Panc1 (cell line): ENCODE data around the gene HSPA2. TPM values are rescaled to one million over a fixed set of nuclear protein-coding genes. Genes with fewer than 3 reads are reported as not detected.
A peak's percentile ranks its signal among the peaks of the same experiment; 100 is the strongest.

Experiments
- ATAC-seq: fragments of 200-7000 bp; cut with Tn5 transposase; 2 replicates; pipeline ENCODE4 v1.9.1; 2020; ENCODE audit warnings: mild to moderate bottlenecking, moderate library complexity
- BruUV-seq: library from RNA; stranded (reverse); fragments of 400-500 nt; replicated peaks from 2 replicates; lab custom pipeline; 2021; lab: Mats Ljungman, UMichigan
- CTCF ChIA-PET: fragments of 300-600 bp; sonication (Branson Sonifier 250); formaldehyde crosslinking; loops from one replicate; lab custom pipeline; 2022; ENCODE audit warnings: antibody characterized with exemption; lab: Charles Lee
- POLR2A ChIA-PET: fragments of 300-600 bp; sonication (Branson Sonifier 250); formaldehyde crosslinking; loops from one replicate; lab custom pipeline; 2022; ENCODE audit warnings: antibody characterized with exemption; lab: Charles Lee
- DNase-seq: peaks from one replicate; pipeline ENCODE4 v3.0.0-alpha.2; 2010; ENCODE audit warnings: low read depth, low spot score
- H3K27ac ChIP-seq: 2 replicates; pipeline ENCODE4 v1.5.1; 2011; ENCODE audit warnings: mild to moderate bottlenecking, low read length, inconsistent platforms
- H3K27me3 ChIP-seq: fragments of 200-500 bp; sonication (Bioruptor generic); 2 replicates; pipeline ENCODE4 v1.6.0; 2014; ENCODE audit warnings: low read length, inconsistent platforms; ENCODE audit not compliant: control insufficient read depth, insufficient read depth
- H3K36me3 ChIP-seq: fragments of 200-500 bp; sonication (Bioruptor generic); 2 replicates; pipeline ENCODE4 v1.5.1; 2014; ENCODE audit warnings: inconsistent platforms, mild to moderate bottlenecking, low read length, moderate library complexity; ENCODE audit not compliant: control insufficient read depth, insufficient read depth
- H3K4me1 ChIP-seq: 2 replicates; pipeline ENCODE4 v1.5.1; 2011; ENCODE audit warnings: inconsistent platforms, mild to moderate bottlenecking, low read length, moderate library complexity; ENCODE audit not compliant: control insufficient read depth, insufficient read depth
- H3K4me3 ChIP-seq, 2 experiments: 2 replicates each; pipeline ENCODE4 v1.5.1; 2011 to 2012; ENCODE audit warnings: low read depth in 2 of 2, low read length in 2 of 2, mild to moderate bottlenecking in 2 of 2, inconsistent platforms in 1 of 2, moderate library complexity in 1 of 2
- H3K9me3 ChIP-seq: fragments of 200-500 bp; sonication (Bioruptor generic); 2 replicates; pipeline ENCODE4 v1.5.1; 2014; ENCODE audit warnings: low read depth, mild to moderate bottlenecking, inconsistent platforms, low read length, moderate library complexity; ENCODE audit not compliant: control insufficient read depth, insufficient read depth
- CTCF ChIP-seq: fragments of 450-650 bp; IDR thresholded peaks from 2 replicates; pipeline ENCODE4 v1.5.1; 2017; ENCODE audit warnings: mild to moderate bottlenecking
- POLR2AphosphoS5 ChIP-seq: IDR thresholded peaks from 2 replicates; pipeline ENCODE4 v1.6.1; 2012; ENCODE audit warnings: mild to moderate bottlenecking, low read depth, low read length, moderate library complexity
- REST ChIP-seq, 2 experiments: IDR thresholded peaks; 2 replicates each; pipeline ENCODE4 v1.6.1; 2011 to 2012; ENCODE audit warnings: low read depth in 2 of 2, control low read depth in 1 of 2, low read length in 1 of 2, mild to moderate bottlenecking in 1 of 2, moderate library complexity in 1 of 2; ENCODE audit not compliant: insufficient read depth in 1 of 2
- SIN3A ChIP-seq: IDR thresholded peaks from 2 replicates; pipeline ENCODE4 v1.6.1; 2012; ENCODE audit warnings: low read depth, mild to moderate bottlenecking, low read length, moderate library complexity, borderline replicate concordance; ENCODE audit not compliant: insufficient read depth
- TCF7L2 ChIP-seq: IDR thresholded peaks from 2 replicates; pipeline ENCODE4 v1.6.1; 2011; ENCODE audit warnings: mild to moderate bottlenecking, low read depth, low read length, inconsistent platforms
- in situ Hi-C: cut with HindIII; loops from 2 replicates; pipeline ENCODE4 v1.10.0; 2016; ENCODE audit warnings: low sequenced_read_pairs, low pct_unique_long_range_greater_than_20kb
- intact Hi-C: fragments of 100-400 bp; cut with micrococcal nuclease; formaldehyde crosslinking; loops from one replicate; pipeline ENCODE4 v1.10.0; 2022; ENCODE audit not compliant: unreplicated experiment
- total RNA-seq: library from RNA; stranded (reverse); gene quantifications from one replicate; pipeline ENCODE4 v1.2.1, GENCODE V29; 2021; ENCODE audit not compliant: unreplicated experiment

HSPA2 gene
- total RNA-seq, 1 experiment from 2014 or later: 7.7 TPM

GRCh38 chr14:64520699-64521098 lies 19.8 kb upstream of the HSPA2 start:
- ChIA-PET CTCF (interaction anchor here (0.6 kb wide), 1 partner anchor 36 kb away, joined by 9 read pairs; no protein-coding TSS in a partner anchor), POLR2A (interaction anchor here (0.7 kb wide), 1 partner anchor 90 kb away, joined by 5 read pairs; no protein-coding TSS in a partner anchor)
- no peak for ATAC-seq

GRCh38 chr14:64522591-64523355 lies 17.8 kb upstream of the HSPA2 start:
- H3K36me3 ChIP-seq: peaks cover 10% of the 10 kb centered on the region; the same call in 1 of the 2 replicates
- no peak for DNase-seq
- POLR2A ChIA-PET: no interaction called here

More at GRCh38 chr14:64520699-64521098, 19.8 kb upstream of the HSPA2 start:
- Histone ChIP-seq H3K27ac (no peak overlapping the region), H3K36me3 (peaks cover 10% of the 10 kb centered on the region; the same call in 1 of the 2 replicates), H3K4me1 (no peaks in the 10 kb centered on the region), H3K9me3 (no peaks in the 10 kb centered on the region), H3K4me3 (no peak overlapping the region), H3K27me3 (no peaks in the 10 kb centered on the region)
- BruUV-seq: no TSS peak
- DNase-seq: no peak
- intact Hi-C loops (no loop called here), in situ Hi-C loops (no loop called here)
- no peak for TF ChIP-seq REST (IDR thresholded peaks at IDR 0.05; ENCODE audit: insufficient read depth in 1 of 2, low read depth in 2 of 2, low read length in 1 of 2)
- TF ChIP-seq POLR2AphosphoS5: no peak
- TF ChIP-seq TCF7L2: no peak

More at GRCh38 chr14:64522591-64523355, 17.8 kb upstream of the HSPA2 start:
- TSS peak; percentile 39 for BruUV-seq
- Histone ChIP-seq H3K27ac (no peak overlapping the region), H3K27me3 (no peaks in the 10 kb centered on the region), H3K4me3 (no peak overlapping the region), H3K4me1 (no peaks in the 10 kb centered on the region), H3K9me3 (no peaks in the 10 kb centered on the region)
- no peak for ATAC-seq
- CTCF ChIA-PET: no interaction called here
- intact Hi-C loops (no loop called here), in situ Hi-C loops (no loop called here)
- no peak for TF ChIP-seq SIN3A
- TF ChIP-seq REST (IDR thresholded peaks at IDR 0.05; ENCODE audit: insufficient read depth in 1 of 2, low read depth in 2 of 2, low read length in 1 of 2): no peak
- no peak for TF ChIP-seq POLR2AphosphoS5
- no peak for TF ChIP-seq CTCF
- TF ChIP-seq TCF7L2: no peak
